KOPT-K1 (cell line): ENCODE measurements around the gene SLC22A8.
"Not testable (repeated sequence)": the region's sequence is repeated elsewhere in the genome, so short reads cannot be mapped to it uniquely, and the experiment has no call there.

Experiments
- H3K27ac ChIP-seq: fragments of 200-600 bp; sonication (generic); 2 replicates; pipeline ENCODE4 v1.5.1; 2016; ENCODE audit warnings: antibody characterized with exemption, mild to moderate bottlenecking, low read depth, low read length; ENCODE audit not compliant: poor library complexity, severe bottlenecking
- H3K36me3 ChIP-seq: fragments of 200-600 bp; sonication (generic); 2 replicates; pipeline ENCODE4 v1.5.1; 2017; ENCODE audit warnings: antibody characterized with exemption, mild to moderate bottlenecking, low read length, moderate library complexity; ENCODE audit not compliant: insufficient read depth
- H3K9me3 ChIP-seq: fragments of 200-600 bp; sonication (generic); 2 replicates; pipeline ENCODE4 v1.5.1; 2017; ENCODE audit warnings: antibody characterized with exemption, low read length, mild to moderate bottlenecking; ENCODE audit not compliant: insufficient read depth, poor library complexity, severe bottlenecking

Gene SLC22A8

DNA sequence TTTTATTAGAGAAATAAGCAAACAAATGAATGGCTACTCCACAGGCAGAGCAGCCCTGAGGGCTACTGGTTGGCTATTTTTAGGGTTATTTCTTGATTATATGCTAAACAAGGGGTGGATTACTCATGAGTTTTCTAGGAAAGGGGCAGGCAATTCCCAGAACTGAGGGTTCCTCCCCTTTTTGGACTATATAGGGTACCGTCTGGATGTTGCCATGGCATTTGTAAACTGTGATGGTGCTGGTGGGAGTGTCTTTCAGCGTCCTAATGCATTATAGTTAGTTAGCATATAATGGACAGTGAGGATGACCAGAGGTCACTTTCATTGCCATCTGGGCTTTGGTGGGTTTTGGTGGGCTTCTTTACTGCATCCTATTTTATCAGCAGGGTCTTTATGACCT lies 50.1 kb downstream of the SLC22A8 start:
- Histone ChIP-seq H3K9me3 (no peaks in the 10 kb centered on the region), H3K36me3 (no peaks in the 10 kb centered on the region), H3K27ac (no peak overlapping the region)

GRCh38 chr11:62962391-62962790 lies 53.2 kb downstream of the SLC22A8 start:
- H3K9me3 ChIP-seq, result no peaks in the 10 kb centered on the region
- H3K27ac ChIP-seq, result no peak overlapping the region
- no peaks in the 10 kb centered on the region for H3K36me3 ChIP-seq

GRCh38 chr11:62961017-62961570 lies 54.5 kb downstream of the SLC22A8 start:
- Histone ChIP-seq H3K36me3 (no peaks in the 10 kb centered on the region), H3K27ac (no peak overlapping the region), H3K9me3 (no peaks in the 10 kb centered on the region)

DNA sequence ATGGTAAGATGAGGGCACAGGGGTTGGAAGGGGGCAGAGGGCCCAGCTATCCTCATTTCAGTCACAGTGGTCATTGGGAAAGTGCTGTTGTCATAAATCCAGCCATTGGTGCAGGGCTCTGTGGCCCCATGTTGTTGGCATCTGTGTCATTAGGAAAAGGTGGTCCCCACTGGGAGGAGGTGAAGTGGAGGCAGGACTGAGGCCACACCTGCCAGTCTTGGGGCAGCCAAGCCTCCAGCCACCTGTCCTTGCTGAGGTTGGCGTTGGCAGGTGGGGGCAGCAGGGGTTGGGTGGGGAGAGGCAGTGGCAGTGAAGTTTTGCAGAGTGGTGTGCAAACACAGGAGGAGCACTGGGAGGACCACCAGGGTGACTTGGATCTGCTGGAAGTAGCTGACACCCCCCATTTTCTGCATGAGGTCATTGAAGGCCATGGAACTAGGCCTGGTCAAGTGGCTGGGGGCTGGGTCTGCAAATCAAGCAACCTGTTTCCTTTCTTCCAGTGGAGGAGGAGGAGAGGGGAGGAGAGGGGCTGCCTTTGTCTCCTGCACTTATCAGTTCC lies 56.1 kb downstream of the SLC22A8 start:
- H3K36me3 ChIP-seq, result no peaks in the 10 kb centered on the region
- no peaks in the 10 kb centered on the region for H3K9me3 ChIP-seq
- no peak overlapping the region for H3K27ac ChIP-seq

DNA sequence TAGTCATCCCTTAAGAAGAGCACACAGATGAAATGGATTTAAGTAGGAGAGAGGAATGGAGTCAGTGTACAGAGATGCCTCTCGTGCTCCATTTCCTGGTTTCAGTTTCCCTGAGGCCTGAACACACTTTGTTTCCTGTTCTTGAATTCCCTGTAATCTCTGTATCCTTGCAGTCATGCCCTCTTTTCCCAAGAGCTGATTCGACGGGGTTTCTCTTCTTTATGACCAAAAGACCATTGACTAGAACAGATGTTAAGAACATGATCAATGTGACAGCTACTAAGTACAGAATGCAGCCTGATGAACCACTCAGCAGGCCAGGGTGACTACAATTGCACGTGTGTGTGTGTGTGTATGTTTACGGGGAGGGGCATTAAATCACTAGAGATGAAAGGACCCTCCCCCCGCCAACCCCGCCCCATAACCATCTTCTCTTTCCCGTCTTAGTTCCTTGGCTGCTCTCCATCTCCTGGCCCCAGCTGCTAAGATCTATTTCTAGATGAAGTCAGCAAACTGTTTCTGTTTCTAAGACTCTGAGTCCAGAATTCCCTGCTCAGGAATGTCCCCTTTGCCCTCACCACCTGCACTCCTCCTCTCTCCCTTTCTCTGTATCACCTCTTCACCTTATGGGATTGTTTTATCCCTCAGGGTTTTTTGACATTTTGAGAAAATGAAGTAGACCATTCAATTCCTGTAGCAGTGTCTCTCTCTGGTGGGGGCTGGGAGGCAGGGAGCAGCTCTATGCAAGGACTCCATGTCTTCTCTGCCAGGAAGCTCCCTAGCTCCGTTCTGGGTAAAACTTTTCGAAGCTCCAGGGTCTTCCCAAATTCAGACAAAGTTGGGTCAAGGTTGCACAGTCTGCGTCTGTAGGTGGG lies 56.9 kb downstream of the SLC22A8 start:
- Histone ChIP-seq H3K9me3 (no peaks in the 10 kb centered on the region), H3K36me3 (no peaks in the 10 kb centered on the region), H3K27ac (no peak overlapping the region)

DNA sequence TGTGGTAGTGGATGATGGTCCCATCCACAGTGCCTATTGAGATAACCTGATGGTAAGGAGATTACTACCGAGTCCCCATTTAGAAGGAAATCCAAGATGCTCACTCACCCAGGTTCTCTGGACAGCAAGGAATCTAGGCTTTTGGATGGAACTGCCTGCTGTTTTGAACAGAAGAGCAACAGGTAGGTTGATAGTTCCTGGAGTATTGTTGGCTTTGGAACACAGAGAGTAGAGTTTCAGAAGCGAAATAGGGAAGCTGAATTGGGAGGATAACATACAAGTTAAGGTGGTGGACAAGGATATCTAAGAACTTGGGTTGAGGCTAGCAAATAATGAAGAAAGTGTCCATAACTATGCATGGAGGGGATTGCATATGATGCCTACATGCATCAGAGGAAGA lies 58.5 kb downstream of the SLC22A8 start:
- Histone ChIP-seq H3K27ac (no peak overlapping the region), H3K36me3 (no peaks in the 10 kb centered on the region), H3K9me3 (no peaks in the 10 kb centered on the region)

GRCh38 chr11:62954478-62954877 lies 61.2 kb downstream of the SLC22A8 start:
- H3K9me3 ChIP-seq, result no peaks in the 10 kb centered on the region
- no peak overlapping the region for H3K27ac ChIP-seq
- no peaks in the 10 kb centered on the region for H3K36me3 ChIP-seq

DNA sequence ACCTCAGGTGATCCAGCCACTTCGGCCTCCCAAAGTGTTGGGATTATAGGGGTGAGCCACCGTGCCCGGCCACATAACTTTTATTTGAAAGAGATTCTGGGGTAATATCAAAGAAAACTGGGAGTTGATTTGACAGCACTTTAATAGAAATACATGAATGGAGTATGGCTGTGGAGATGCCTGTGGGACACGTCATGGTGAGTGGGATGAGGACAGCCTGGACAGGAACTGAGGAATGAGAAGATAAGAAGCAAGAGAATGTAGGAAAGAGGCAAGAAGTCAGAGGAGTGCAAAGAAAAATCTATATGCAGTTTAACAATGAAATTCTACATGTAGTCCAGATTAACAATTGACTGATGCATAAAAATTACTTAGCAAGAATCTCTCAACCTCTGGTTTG lies 61.8 kb downstream of the SLC22A8 start:
- no peaks in the 10 kb centered on the region for H3K9me3 ChIP-seq
- H3K27ac ChIP-seq, result no peak overlapping the region
- no peaks in the 10 kb centered on the region for H3K36me3 ChIP-seq

DNA sequence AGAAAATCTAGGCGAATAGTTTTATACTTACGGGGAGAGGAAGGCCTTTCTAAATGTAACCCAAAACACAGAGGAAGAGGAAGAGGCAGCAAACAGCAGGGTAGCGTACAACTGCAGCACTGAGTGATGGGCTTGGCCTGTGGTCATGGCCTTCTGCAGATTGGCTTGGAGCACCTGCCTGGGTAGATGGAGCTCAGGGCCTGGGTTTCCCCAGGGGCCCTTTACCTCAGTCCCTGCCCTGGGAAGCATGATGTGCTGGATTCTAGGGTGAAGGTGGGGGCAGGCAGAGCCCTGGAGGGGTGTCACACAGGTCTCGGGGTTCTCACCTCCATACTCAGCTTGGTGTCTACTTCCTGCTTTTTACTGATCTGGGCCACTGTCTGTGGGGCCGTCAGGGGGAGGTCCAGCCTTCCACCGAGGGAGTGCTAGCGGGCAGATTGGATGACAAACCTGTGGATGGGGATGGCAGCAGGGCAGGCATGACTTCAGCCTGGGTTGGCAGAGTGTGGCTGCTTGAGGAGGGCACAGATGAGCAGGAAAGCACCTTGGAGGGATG lies 66.8 kb downstream of the SLC22A8 start:
- no peaks in the 10 kb centered on the region for H3K36me3 ChIP-seq
- peaks cover 9% of the 10 kb centered on the region for H3K9me3 ChIP-seq
- no peak overlapping the region for H3K27ac ChIP-seq

GRCh38 chr11:62945538-62945937 lies 70.1 kb downstream of the SLC22A8 start:
- not testable (repeated sequence) for H3K9me3 ChIP-seq, H3K36me3 ChIP-seq, H3K27ac ChIP-seq
